Dermis blood vessel endothelial cell (primary cell): ENCODE measurements around the gene TMEM170B. TPM values are rescaled to one million over a fixed set of nuclear protein-coding genes. Genes with fewer than 3 reads are reported as not detected.

Experiments
- DNase-seq: peaks from one replicate; pipeline ENCODE4 v3.0.0; 2010
- total RNA-seq: library from RNA; depleted of rRNA; stranded (reverse); fragments of >200 nt; gene quantifications from 2 replicates; pipeline ENCODE4 v1.2.3, GENCODE V29; 2014

TMEM170B gene
- 2.4 and 4.1 TPM in 2 replicates for total RNA-seq

- peak; percentile 93 for DNase-seq
Measured at GRCh38 chr6:11537229-11538051, at the start of gene TMEM170B. TSS of gene TMEM170B (plus strand) at chr6:11537749. CDS start at chr6:11538278, 529 bp downstream.

GRCh38 chr6:11490996-11491395 is 46.6 kb upstream of the TMEM170B start:
- DNase-seq, result no peak

- DNase-seq, result no peak
Measured at GRCh38 chr6:11491596-11492463, 45.7 kb upstream of the TMEM170B start.

GRCh38 chr6:11492464-11493290 is 44.9 kb upstream of the TMEM170B start:
- no peak for DNase-seq

GRCh38 chr6:11493974-11494373 is 43.6 kb upstream of the TMEM170B start:
- no peak for DNase-seq

GRCh38 chr6:11494786-11495564 is 42.6 kb upstream of the TMEM170B start:
- DNase-seq, result peak; percentile 42

- DNase-seq, result peak; percentile 17
Measured at GRCh38 chr6:11495565-11496145, 41.9 kb upstream of the TMEM170B start.

- peak; percentile 93 for DNase-seq
Measured at GRCh38 chr6:11496152-11497060, 41.1 kb upstream of the TMEM170B start.

- no peak for DNase-seq
Measured at GRCh38 chr6:11497107-11497506, 40.4 kb upstream of the TMEM170B start.

GRCh38 chr6:11497881-11498280 is 39.7 kb upstream of the TMEM170B start:
- DNase-seq, result no peak

- peak; percentile 87 for DNase-seq
Measured at GRCh38 chr6:11500008-11500407, 37.5 kb upstream of the TMEM170B start.

- no peak for DNase-seq
Measured at GRCh38 chr6:11509471-11509870, 28.1 kb upstream of the TMEM170B start.

- no peak for DNase-seq
Measured at GRCh38 chr6:11514672-11515071, 22.9 kb upstream of the TMEM170B start.

- no peak for DNase-seq
Measured at GRCh38 chr6:11515763-11516162, 21.8 kb upstream of the TMEM170B start.

- no peak for DNase-seq
Measured at GRCh38 chr6:11522812-11523605, 14.5 kb upstream of the TMEM170B start.

GRCh38 chr6:11525468-11526155 is 11.9 kb upstream of the TMEM170B start:
- DNase-seq, result no peak

GRCh38 chr6:11526156-11526505 is 11.4 kb upstream of the TMEM170B start:
- DNase-seq, result no peak

GRCh38 chr6:11527274-11527870 is 10.2 kb upstream of the TMEM170B start:
- no peak for DNase-seq

- DNase-seq, result no peak
Measured at GRCh38 chr6:11528996-11529395, 8.6 kb upstream of the TMEM170B start.
